ENCODE data around the gene RAB44. TPM values are rescaled to one million over a fixed set of nuclear protein-coding genes. Genes with fewer than 3 reads are reported as not detected.

Gene RAB44
- total RNA-seq, 2 experiments from 2014 or later = 0.07 TPM; not detected in 1

DNA sequence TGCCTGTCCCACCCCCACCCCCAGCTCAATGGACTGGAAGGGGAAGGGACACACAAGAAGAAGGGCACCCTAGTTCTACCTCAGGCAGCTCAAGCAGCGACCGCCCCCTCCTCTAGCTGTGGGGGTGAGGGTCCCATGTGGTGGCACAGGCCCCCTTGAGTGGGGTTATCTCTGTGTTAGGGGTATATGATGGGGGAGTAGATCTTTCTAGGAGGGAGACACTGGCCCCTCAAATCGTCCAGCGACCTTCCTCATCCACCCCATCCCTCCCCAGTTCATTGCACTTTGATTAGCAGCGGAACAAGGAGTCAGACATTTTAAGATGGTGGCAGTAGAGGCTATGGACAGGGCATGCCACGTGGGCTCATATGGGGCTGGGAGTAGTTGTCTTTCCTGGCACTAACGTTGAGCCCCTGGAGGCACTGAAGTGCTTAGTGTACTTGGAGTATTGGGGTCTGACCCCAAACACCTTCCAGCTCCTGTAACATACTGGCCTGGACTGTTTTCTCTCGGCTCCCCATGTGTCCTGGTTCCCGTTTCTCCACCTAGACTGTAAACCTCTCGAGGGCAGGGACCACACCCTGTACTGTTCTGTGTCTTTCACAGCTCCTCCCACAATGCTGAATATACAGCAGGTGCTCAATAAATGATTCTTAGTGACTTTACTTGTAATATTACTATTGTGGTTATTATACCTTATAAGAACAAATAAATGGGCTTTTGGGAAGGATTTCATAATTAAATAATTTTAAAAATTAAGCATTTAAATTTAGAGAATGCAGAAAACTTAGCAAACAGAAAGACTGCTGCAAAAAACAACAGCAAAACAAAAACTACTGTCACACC is 10.7 kb upstream of the RAB44 start:
- ChIA-PET POLR2A (no interaction called here), CTCF (interaction anchor here (1.2 to 3.6 kb wide), 3 partner anchors 9 to 96 kb away, joined by 3 to 10 read pairs (median 4); no protein-coding TSS in a partner anchor)
- ATAC-seq (no peak), DNase-seq (no peak)
- intact Hi-C loops (cut with micrococcal nuclease) = no loop called here
- no peak overlapping the region for H3K27ac Mint-ChIP-seq
- peaks cover 24% of the 10 kb centered on the region for H3K4me1 Mint-ChIP-seq (ENCODE audit: low read depth)
- no peaks in the 10 kb centered on the region for H3K27me3 Mint-ChIP-seq
- H3K9me3 Mint-ChIP-seq = no peaks in the 10 kb centered on the region
- TF ChIP-seq, protein P1, sequence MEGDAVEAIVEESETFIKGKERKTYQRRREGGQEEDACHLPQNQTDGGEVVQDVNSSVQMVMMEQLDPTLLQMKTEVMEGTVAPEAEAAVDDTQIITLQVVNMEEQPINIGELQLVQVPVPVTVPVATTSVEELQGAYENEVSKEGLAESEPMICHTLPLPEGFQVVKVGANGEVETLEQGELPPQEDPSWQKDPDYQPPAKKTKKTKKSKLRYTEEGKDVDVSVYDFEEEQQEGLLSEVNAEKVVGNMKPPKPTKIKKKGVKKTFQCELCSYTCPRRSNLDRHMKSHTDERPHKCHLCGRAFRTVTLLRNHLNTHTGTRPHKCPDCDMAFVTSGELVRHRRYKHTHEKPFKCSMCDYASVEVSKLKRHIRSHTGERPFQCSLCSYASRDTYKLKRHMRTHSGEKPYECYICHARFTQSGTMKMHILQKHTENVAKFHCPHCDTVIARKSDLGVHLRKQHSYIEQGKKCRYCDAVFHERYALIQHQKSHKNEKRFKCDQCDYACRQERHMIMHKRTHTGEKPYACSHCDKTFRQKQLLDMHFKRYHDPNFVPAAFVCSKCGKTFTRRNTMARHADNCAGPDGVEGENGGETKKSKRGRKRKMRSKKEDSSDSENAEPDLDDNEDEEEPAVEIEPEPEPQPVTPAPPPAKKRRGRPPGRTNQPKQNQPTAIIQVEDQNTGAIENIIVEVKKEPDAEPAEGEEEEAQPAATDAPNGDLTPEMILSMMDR (IDR thresholded peaks at IDR 0.05) = no peak
- H3K4me3 Mint-ChIP-seq = no peak overlapping the region
- peaks cover 40% of the 10 kb centered on the region for H3K36me3 Mint-ChIP-seq (ENCODE audit: low read depth)

DNA sequence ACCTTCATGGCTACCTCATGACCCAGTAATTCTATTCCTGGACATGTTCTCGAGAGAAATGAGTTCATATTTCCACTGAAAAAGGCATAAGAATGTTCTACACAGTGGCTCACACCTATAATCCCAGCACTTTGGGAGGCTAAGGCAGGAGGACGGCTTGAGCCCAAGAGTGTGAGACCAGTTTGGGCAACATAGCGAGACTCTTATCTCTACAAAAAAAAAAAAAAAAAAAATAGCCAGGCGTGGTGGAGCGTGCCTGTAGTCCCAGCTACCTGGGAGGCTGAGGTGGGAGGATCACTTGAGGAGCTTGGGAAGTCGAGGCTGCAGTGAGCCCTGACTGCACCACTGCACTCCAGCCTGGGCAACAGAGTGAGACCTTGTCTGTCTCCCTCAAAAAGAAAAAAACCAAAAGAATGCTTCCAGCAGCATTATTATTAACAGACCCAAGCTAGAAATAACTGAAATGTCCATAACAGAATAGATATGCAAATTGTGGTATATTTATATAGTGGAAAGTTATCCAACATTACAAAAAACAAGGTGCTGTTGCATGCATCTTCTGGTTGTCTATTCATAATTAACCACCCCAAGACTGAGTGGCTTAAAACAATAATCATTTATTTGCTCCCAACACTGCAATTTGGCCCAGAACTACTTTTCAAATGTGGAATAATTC is 9.4 kb upstream of the RAB44 start:
- H3K27ac Mint-ChIP-seq = no peak overlapping the region
- intact Hi-C loops (cut with micrococcal nuclease) = no loop called here
- ATAC-seq (no peak), DNase-seq (no peak)
- H3K4me1 Mint-ChIP-seq (ENCODE audit: low read depth) = peaks cover 20% of the 10 kb centered on the region
- ChIA-PET POLR2A (interaction anchor here (1.0 kb wide), 1 partner anchor 10 kb away, joined by 4 read pairs; the partner anchor contains the start of gene CDKN1A), CTCF (interaction anchor here (1.3 to 3.6 kb wide), 2 partner anchors 73 to 94 kb away, joined by 4 to 10 read pairs; no protein-coding TSS in a partner anchor)
- H3K4me3 Mint-ChIP-seq = no peak overlapping the region
- peaks cover 35% of the 10 kb centered on the region for H3K36me3 Mint-ChIP-seq (ENCODE audit: low read depth)
- no peaks in the 10 kb centered on the region for H3K9me3 Mint-ChIP-seq
- TF ChIP-seq, protein P1 (IDR thresholded peaks at IDR 0.05) = no peak
- no peaks in the 10 kb centered on the region for H3K27me3 Mint-ChIP-seq

DNA sequence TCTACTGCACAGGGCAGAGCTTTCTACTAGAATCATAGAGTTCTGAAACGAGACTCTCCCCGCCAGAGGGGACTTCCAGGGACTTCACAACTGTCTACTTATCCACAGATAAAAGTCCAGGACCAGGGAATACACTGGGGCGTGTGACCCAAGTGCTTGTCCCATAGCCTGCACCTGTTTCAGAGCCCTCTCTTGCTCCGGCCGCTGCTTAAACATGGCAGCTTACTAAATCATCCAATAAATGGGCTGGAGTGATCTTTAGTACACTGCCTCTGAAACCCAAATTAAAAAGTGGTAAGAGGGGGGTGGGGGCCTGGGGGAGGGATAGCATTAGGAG is 8.9 kb upstream of the RAB44 start:
- DNase-seq (no peak), ATAC-seq (no peak)
- peaks cover 16% of the 10 kb centered on the region for H3K4me1 Mint-ChIP-seq (ENCODE audit: low read depth)
- TF ChIP-seq, protein P1 (IDR thresholded peaks at IDR 0.05) = no peak
- no peaks in the 10 kb centered on the region for H3K9me3 Mint-ChIP-seq
- peaks cover 30% of the 10 kb centered on the region for H3K36me3 Mint-ChIP-seq (ENCODE audit: low read depth)
- ChIA-PET CTCF (interaction anchor here (3.6 kb wide), 1 partner anchor 73 kb away, joined by 10 read pairs; no protein-coding TSS in a partner anchor), POLR2A (interaction anchor here (1.0 kb wide), 1 partner anchor 10 kb away, joined by 4 read pairs; the partner anchor contains the start of gene CDKN1A)
- no peak overlapping the region for H3K4me3 Mint-ChIP-seq
- intact Hi-C loops (cut with micrococcal nuclease) = no loop called here
- H3K27ac Mint-ChIP-seq = no peak overlapping the region
- no peaks in the 10 kb centered on the region for H3K27me3 Mint-ChIP-seq

DNA sequence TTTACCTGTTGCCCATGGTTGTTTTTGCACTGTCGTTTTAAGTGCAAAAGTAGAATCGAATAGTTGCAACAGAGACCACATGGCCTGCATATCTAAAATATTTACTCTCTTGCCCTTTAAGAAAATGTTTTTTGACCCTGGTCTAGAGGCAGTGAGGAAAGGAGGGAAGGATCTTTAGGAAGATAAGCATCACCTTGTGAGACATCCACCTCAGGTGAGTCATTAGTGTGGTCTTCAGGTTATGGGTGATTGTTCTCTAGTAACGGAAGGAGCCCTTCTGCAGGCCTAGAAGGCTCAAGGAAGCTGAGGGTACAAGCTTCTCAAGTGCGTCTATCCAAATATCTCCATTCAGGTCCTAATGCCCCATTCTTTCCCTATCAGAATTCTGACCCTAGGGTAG is 6.6 kb upstream of the RAB44 start:
- no peak overlapping the region for H3K27ac Mint-ChIP-seq
- ATAC-seq = no peak

More for the DNA sequence above, 6.6 kb upstream of the RAB44 start:
- intact Hi-C loops (cut with micrococcal nuclease) = no loop called here
- CTCF ChIA-PET = interaction anchor here (0.9 to 3.1 kb wide), 3 partner anchors 10 to 68 kb away, joined by 3 to 15 read pairs (median 3); partner anchors contain the start of gene CDKN1A
- no peaks in the 10 kb centered on the region for H3K9me3 Mint-ChIP-seq
- TF ChIP-seq, protein P1 (IDR thresholded peaks at IDR 0.05) = no peak
- H3K4me3 Mint-ChIP-seq = no peak overlapping the region
- DNase-seq = no peak
- H3K4me1 Mint-ChIP-seq (ENCODE audit: low read depth) = peaks cover 22% of the 10 kb centered on the region
- peaks cover 11% of the 10 kb centered on the region for H3K36me3 Mint-ChIP-seq (ENCODE audit: low read depth)
- POLR2A ChIA-PET = interaction anchor here (1.3 kb wide), 1 partner anchor 84 kb away, joined by 3 read pairs; no protein-coding TSS in a partner anchor
- no peaks in the 10 kb centered on the region for H3K27me3 Mint-ChIP-seq

Measured in activated CD8-positive, alpha-beta T cell treated with anti-CD3 and anti-CD28 coated beads for 36 hours (primary cell).